ENCODE data around the gene VIPR2. TPM values are rescaled to one million over a fixed set of nuclear protein-coding genes. Genes with fewer than 3 reads are reported as not detected.

Gene VIPR2
- polyA plus RNA-seq, 1 experiment: not detected

DNA sequence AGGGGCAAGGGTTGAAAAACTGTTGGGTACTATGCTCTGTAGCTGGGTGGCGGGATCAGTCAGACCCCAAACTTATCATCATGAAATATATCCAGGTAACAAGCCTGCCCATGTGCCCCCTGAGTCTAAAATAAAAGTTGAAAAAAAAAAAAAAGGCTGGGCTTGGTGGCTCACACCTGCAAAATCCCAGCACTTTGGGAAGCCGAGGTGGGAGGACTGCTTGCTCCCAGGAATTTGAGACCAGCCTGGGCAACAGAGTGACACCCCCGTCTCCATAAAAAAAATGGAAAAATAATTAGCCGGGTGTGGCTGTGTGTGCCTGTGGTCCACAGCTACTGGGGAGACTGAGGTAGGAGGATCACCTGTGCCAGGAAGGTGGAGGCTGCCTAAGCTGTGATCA, 83.5 kb downstream of the VIPR2 start:
- Histone ChIP-seq H3K27me3 (ENCODE audit: control insufficient read depth, insufficient read depth, low read length) (no peaks in the 10 kb centered on the region), H3K4me3 (ENCODE audit: low read depth, low read length) (no peak overlapping the region), H3K36me3 (ENCODE audit: control insufficient read depth, insufficient read depth, low read length) (no peaks in the 10 kb centered on the region)
- TF ChIP-seq, protein P1, sequence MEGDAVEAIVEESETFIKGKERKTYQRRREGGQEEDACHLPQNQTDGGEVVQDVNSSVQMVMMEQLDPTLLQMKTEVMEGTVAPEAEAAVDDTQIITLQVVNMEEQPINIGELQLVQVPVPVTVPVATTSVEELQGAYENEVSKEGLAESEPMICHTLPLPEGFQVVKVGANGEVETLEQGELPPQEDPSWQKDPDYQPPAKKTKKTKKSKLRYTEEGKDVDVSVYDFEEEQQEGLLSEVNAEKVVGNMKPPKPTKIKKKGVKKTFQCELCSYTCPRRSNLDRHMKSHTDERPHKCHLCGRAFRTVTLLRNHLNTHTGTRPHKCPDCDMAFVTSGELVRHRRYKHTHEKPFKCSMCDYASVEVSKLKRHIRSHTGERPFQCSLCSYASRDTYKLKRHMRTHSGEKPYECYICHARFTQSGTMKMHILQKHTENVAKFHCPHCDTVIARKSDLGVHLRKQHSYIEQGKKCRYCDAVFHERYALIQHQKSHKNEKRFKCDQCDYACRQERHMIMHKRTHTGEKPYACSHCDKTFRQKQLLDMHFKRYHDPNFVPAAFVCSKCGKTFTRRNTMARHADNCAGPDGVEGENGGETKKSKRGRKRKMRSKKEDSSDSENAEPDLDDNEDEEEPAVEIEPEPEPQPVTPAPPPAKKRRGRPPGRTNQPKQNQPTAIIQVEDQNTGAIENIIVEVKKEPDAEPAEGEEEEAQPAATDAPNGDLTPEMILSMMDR (IDR thresholded peaks at IDR 0.05; ENCODE audit: insufficient read depth, low read depth, low read length): no peak
- ChIA-PET POLR2A (no interaction called here), CTCF (no interaction called here)
- DNase-seq (ENCODE audit: low read depth): no peak

DNA sequence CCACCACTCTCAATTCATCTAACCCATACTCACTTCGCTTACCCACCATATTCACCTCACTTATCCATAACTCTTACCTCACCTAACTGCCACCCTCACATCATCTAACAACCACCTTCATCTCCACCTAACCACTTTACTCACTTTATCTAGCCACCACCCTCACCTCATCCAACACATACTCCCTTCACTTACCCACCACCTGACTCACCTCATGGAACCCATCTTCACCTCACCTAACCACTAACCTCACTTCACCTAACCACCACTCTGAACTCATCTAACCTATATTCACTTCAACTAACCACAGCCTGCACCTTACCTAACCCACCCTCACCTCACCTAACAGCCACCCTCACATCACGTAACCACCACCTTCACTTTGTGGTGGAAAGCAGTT, 84.2 kb downstream of the VIPR2 start:
- CTCF ChIA-PET: no interaction called here
- no peak for DNase-seq (ENCODE audit: low read depth)
- TF ChIP-seq, protein P1 (IDR thresholded peaks at IDR 0.05; ENCODE audit: insufficient read depth, low read depth, low read length): no peak
- no peaks in the 10 kb centered on the region for H3K27me3 ChIP-seq (ENCODE audit: control insufficient read depth, insufficient read depth, low read length)
- H3K36me3 ChIP-seq (ENCODE audit: control insufficient read depth, insufficient read depth, low read length): no peaks in the 10 kb centered on the region
- POLR2A ChIA-PET: no interaction called here
- no peak overlapping the region for H3K4me3 ChIP-seq (ENCODE audit: low read depth, low read length)

GRCh38 chr7:159059629-159060028, 85.0 kb downstream of the VIPR2 start:
- TF ChIP-seq, protein P1 (IDR thresholded peaks at IDR 0.05; ENCODE audit: insufficient read depth, low read depth, low read length): no peak
- Histone ChIP-seq H3K4me3 (ENCODE audit: low read depth, low read length) (no peak overlapping the region), H3K27me3 (ENCODE audit: control insufficient read depth, insufficient read depth, low read length) (no peaks in the 10 kb centered on the region), H3K36me3 (ENCODE audit: control insufficient read depth, insufficient read depth, low read length) (no peaks in the 10 kb centered on the region)
- DNase-seq (ENCODE audit: low read depth): no peak
- CTCF ChIA-PET: no interaction called here
- POLR2A ChIA-PET: no interaction called here

- TF ChIP-seq, protein P1 (IDR thresholded peaks at IDR 0.05; ENCODE audit: insufficient read depth, low read depth, low read length): no peak
- Histone ChIP-seq H3K4me3 (ENCODE audit: low read depth, low read length) (no peak overlapping the region), H3K36me3 (ENCODE audit: control insufficient read depth, insufficient read depth, low read length) (no peaks in the 10 kb centered on the region), H3K27me3 (ENCODE audit: control insufficient read depth, insufficient read depth, low read length) (no peaks in the 10 kb centered on the region)
- POLR2A ChIA-PET: no interaction called here
- DNase-seq (ENCODE audit: low read depth): no peak
- CTCF ChIA-PET: interaction anchor here (1.9 kb wide), 1 partner anchor 81 kb away, joined by 4 read pairs; no protein-coding TSS in a partner anchor
These were observed 87.0 kb downstream of the VIPR2 start for GRCh38 chr7:159057647-159058046.

- DNase-seq (ENCODE audit: low read depth): no peak
- Histone ChIP-seq H3K27me3 (ENCODE audit: control insufficient read depth, insufficient read depth, low read length) (no peaks in the 10 kb centered on the region), H3K36me3 (ENCODE audit: control insufficient read depth, insufficient read depth, low read length) (no peaks in the 10 kb centered on the region), H3K4me3 (ENCODE audit: low read depth, low read length) (no peak overlapping the region)
- TF ChIP-seq, protein P1 (IDR thresholded peaks at IDR 0.05; ENCODE audit: insufficient read depth, low read depth, low read length): no peak
- ChIA-PET POLR2A (no interaction called here), CTCF (interaction anchor here (0.6 to 1.9 kb wide), 2 partner anchors 80 to 448 kb away, joined by 3 to 4 read pairs; no protein-coding TSS in a partner anchor)
These were observed 87.9 kb downstream of the VIPR2 start for GRCh38 chr7:159056737-159057136.
